ENCODE data around the gene SMARCAL1. TPM values are rescaled to one million over a fixed set of nuclear protein-coding genes. Genes with fewer than 3 reads are reported as not detected.

Gene SMARCAL1
- total RNA-seq, 2 donors from 2014 or later = 9.9 to 27.7 TPM

DNA sequence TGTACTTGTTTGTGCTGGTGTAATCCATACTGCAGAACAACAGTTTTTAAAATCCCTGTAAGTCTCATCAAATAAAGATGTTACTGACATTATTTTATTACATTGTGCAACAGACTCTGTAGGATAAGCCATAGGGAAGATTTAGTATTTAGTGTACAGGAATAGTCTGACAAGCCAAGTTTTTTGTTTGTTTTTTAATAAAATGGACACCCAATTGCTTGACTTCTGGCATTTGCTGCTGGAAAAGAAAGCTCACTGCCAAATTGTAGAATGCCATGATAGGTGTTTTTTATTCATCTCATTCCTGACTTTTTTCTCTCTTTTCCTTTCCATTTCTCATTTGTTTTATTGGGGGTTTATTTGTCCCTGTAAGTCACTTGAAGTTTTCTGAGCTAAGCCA, 38.1 kb downstream of the SMARCAL1 start:
- DNase-seq (no peak), ATAC-seq (no peak)
- Histone ChIP-seq H3K4me3 (no peak overlapping the region), H3K9me3 (no peaks in the 10 kb centered on the region), H3K36me3 (replicated peaks in 1 of 2; ENCODE audit: insufficient read depth in 1 of 2, low read depth in 2 of 2) (peaks cover 20 to 31% of the 10 kb centered on the region in 2 donors), H3K4me1 (no peaks in the 10 kb centered on the region), H3K27ac (no peak overlapping the region), H3K27me3 (no peaks in the 10 kb centered on the region)
- intact Hi-C loops (cut with DNase I) = no loop called here
- TF ChIP-seq, protein P1, sequence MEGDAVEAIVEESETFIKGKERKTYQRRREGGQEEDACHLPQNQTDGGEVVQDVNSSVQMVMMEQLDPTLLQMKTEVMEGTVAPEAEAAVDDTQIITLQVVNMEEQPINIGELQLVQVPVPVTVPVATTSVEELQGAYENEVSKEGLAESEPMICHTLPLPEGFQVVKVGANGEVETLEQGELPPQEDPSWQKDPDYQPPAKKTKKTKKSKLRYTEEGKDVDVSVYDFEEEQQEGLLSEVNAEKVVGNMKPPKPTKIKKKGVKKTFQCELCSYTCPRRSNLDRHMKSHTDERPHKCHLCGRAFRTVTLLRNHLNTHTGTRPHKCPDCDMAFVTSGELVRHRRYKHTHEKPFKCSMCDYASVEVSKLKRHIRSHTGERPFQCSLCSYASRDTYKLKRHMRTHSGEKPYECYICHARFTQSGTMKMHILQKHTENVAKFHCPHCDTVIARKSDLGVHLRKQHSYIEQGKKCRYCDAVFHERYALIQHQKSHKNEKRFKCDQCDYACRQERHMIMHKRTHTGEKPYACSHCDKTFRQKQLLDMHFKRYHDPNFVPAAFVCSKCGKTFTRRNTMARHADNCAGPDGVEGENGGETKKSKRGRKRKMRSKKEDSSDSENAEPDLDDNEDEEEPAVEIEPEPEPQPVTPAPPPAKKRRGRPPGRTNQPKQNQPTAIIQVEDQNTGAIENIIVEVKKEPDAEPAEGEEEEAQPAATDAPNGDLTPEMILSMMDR (IDR thresholded peaks at IDR 0.05) = no peak
- TF ChIP-seq POLR2A (IDR thresholded peaks at IDR 0.05) = no peak

DNA sequence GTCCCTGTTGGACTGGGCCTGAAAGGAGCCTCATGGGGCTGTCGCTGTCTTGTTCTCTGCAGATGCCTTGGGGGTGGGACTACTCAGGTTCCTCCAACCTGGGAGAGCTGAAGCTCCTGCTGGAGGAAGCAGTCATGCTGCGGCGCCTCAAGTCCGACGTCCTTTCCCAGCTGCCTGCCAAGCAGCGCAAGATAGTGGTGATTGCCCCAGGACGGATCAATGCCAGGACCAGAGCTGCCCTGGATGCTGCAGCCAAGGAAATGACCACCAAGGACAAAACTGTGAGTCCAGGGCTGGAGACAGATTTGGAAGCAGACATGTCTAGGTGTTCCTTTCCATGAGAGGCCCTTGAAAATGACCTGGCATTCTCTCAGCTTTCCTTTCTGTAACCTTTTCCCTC, 38.5 kb downstream of the SMARCAL1 start:
- 73 to 83% methylated on average over 7 of the region's 7 CpGs for WGBS, 2 donors
- ATAC-seq = no peak
- H3K4me3 ChIP-seq = no peak overlapping the region
- DNase-seq = no peak
- intact Hi-C loops (cut with DNase I) = no loop called here
- H3K36me3 ChIP-seq (replicated peaks in 1 of 2; ENCODE audit: insufficient read depth in 1 of 2, low read depth in 2 of 2) = peaks cover 20 to 33% of the 10 kb centered on the region in 2 donors
- TF ChIP-seq, protein P1 (IDR thresholded peaks at IDR 0.05) = no peak
- TF ChIP-seq POLR2A (IDR thresholded peaks at IDR 0.05) = no peak
- no peak overlapping the region for H3K27ac ChIP-seq
- no peaks in the 10 kb centered on the region for H3K4me1 ChIP-seq
- H3K9me3 ChIP-seq = no peaks in the 10 kb centered on the region
- H3K27me3 ChIP-seq = no peaks in the 10 kb centered on the region

DNA sequence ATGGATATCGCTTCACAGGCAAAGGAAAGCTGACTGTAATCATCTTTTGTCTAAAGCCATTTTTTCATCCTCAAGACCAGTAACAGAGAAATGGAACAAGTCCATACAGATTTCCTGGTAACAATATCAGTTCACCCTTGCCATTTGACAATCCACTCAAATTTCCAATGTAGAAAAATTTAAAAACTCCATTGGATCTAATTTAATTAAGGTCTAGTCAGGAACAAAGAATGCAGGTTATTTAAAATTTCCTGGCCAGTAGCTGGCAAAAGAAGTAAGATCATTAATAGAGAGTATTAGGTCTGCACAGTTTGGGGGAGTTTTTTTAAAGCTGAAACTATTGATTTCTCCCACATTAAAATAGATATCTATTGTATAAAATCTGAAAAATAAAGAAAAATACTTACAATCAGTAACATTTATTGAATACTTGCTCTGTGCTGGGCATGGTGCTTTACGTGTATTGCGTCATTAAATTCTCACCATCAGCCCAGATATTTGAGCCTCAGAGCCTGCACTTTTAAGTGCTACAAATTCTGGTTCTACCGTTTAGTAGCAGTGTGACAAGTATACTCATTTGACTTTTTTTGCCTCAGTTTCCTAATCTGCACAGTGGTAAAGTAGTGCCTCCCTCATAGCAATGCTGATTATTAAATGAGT, 41.8 kb downstream of the SMARCAL1 start:
- Histone ChIP-seq H3K36me3 (replicated peaks in 1 of 2; ENCODE audit: insufficient read depth in 1 of 2, low read depth in 2 of 2) (peaks cover 7 to 18% of the 10 kb centered on the region in 2 donors), H3K9me3 (no peaks in the 10 kb centered on the region), H3K27ac (no peak overlapping the region), H3K4me3 (no peak overlapping the region), H3K4me1 (no peaks in the 10 kb centered on the region), H3K27me3 (no peaks in the 10 kb centered on the region)
- whole genome bisulfite sequencing, 2 donors = 95 to 97% methylated on average over 4 of the region's 4 CpGs
- DNase-seq = no peak
- intact Hi-C loops (cut with DNase I) = no loop called here
- no peak for ATAC-seq
- TF ChIP-seq, protein P1 (IDR thresholded peaks at IDR 0.05) = no peak
- TF ChIP-seq POLR2A (IDR thresholded peaks at IDR 0.05) = no peak

DNA sequence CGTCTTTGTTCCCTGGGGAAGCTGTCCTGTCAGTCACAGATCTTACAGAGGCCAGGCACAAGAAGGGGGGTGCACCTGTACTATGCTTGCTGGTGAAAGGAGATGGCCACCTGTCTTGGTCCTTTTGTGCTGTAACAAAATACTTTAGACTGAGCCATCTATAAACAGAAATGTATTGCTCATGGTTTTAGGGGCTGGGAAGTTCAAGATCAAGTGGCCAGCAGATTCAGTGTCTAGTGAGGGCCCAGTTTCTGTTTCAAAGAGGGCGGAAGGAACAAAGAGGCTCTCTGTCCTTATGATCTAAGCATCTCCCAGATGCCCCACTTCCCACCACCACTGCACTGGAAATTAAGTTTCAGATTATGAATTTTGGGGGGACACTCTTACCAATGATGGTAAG, 50.9 kb downstream of the SMARCAL1 start:
- Histone ChIP-seq H3K36me3 (replicated peaks in 1 of 2; ENCODE audit: insufficient read depth in 1 of 2, low read depth in 2 of 2) (peaks cover 0 to 2% of the 10 kb centered on the region in 2 donors), H3K4me1 (no peaks in the 10 kb centered on the region), H3K9me3 (no peaks in the 10 kb centered on the region), H3K27ac (no peak overlapping the region), H3K4me3 (no peak overlapping the region), H3K27me3 (no peaks in the 10 kb centered on the region)
- ATAC-seq = no peak
- TF ChIP-seq POLR2A (IDR thresholded peaks at IDR 0.05) = no peak
- TF ChIP-seq, protein P1 (IDR thresholded peaks at IDR 0.05) = no peak
- DNase-seq = no peak
- 55 to 65% methylated on average over 2 of the region's 2 CpGs for WGBS, 2 donors
- intact Hi-C loops (cut with DNase I) = no loop called here

DNA sequence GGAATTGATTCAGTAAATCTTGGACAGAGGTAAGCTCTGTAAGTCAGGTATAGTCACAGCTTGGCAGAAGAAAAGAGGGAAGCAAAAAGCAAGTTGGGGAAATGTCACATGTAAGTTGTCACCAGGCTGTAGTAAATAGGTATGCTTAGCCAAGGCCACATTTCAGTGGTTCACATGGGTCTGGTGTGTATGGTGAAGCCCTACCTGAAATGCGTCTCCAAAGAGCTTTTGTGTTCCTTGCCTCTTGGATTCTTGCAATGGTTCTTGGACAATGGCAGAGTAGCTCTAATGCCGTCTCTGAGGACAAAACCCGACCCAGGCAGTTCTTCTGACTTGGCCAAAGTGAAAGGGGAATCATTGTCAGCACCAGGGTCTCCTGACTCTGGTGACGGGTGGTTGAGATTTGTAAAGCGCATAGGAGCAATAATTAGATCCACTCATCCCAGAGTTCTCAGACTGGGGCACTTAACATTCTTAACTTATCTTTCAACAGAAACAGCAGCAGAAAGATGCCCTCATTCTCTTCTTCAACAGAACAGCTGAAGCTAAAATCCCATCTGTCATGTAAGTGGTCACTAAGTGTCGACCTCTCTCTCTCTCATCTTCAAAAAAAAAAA, 51.9 kb downstream of the SMARCAL1 start:
- no peaks in the 10 kb centered on the region for H3K4me1 ChIP-seq
- no peaks in the 10 kb centered on the region for H3K9me3 ChIP-seq
- H3K4me3 ChIP-seq = no peak overlapping the region
- no peak overlapping the region for H3K27ac ChIP-seq
- ATAC-seq = no peak
- 91% methylated on average over 6 of the region's 6 CpGs for WGBS, 2 donors
- TF ChIP-seq POLR2A (IDR thresholded peaks at IDR 0.05) = no peak
- TF ChIP-seq, protein P1 (IDR thresholded peaks at IDR 0.05) = no peak
- no peak for DNase-seq
- H3K27me3 ChIP-seq = no peaks in the 10 kb centered on the region
- intact Hi-C loops (cut with DNase I) = no loop called here
- H3K36me3 ChIP-seq (replicated peaks in 1 of 2; ENCODE audit: insufficient read depth in 1 of 2, low read depth in 2 of 2) = peaks cover 0 to 2% of the 10 kb centered on the region in 2 donors
